Measurements from ENCODE around the gene CORIN. TPM values are rescaled to one million over a fixed set of nuclear protein-coding genes. Genes with fewer than 3 reads are reported as not detected.

CORIN gene
- total RNA-seq, 4 donors from 2014 or later, result 1.2 to 6.1 (median 2.5) TPM

- no peaks in the 10 kb centered on the region for H3K4me1 ChIP-seq
- H3K4me3 ChIP-seq, result no peak overlapping the region
- 56% methylated on average over 2 of the region's 2 CpGs for WGBS
- no peaks in the 10 kb centered on the region for H3K36me3 ChIP-seq
- no peaks in the 10 kb centered on the region for H3K27me3 ChIP-seq
- H3K27ac ChIP-seq, result no peak overlapping the region
- no peak for DNase-seq (ENCODE audit: low spot score in 2 of 2)
- H3K9me3 ChIP-seq, result no peaks in the 10 kb centered on the region
- TF ChIP-seq EP300 (IDR thresholded peaks at IDR 0.05) (no peak), POLR2AphosphoS5 (IDR thresholded peaks at IDR 0.05) (no peak), POLR2A (IDR thresholded peaks at IDR 0.05) (no peak), CTCF (IDR thresholded peaks at IDR 0.05) (no peak)
Measured at GRCh38 chr4:47788126-47788525, 49.7 kb downstream of the CORIN start.

- no peak for DNase-seq (ENCODE audit: low spot score in 2 of 2)
- Histone ChIP-seq H3K36me3 (no peaks in the 10 kb centered on the region), H3K27me3 (no peaks in the 10 kb centered on the region), H3K4me3 (no peak overlapping the region), H3K27ac (no peak overlapping the region), H3K9me3 (no peaks in the 10 kb centered on the region), H3K4me1 (no peaks in the 10 kb centered on the region)
- TF ChIP-seq POLR2A (IDR thresholded peaks at IDR 0.05), result no peak
- TF ChIP-seq CTCF (IDR thresholded peaks at IDR 0.05), result no peak
- TF ChIP-seq POLR2AphosphoS5 (IDR thresholded peaks at IDR 0.05), result no peak
- no peak for TF ChIP-seq EP300 (IDR thresholded peaks at IDR 0.05)
- 82% methylated on average over 4 of the region's 4 CpGs for WGBS
Measured at GRCh38 chr4:47786958-47787370, 50.9 kb downstream of the CORIN start.

GRCh38 chr4:47785153-47785552, 52.7 kb downstream of the CORIN start:
- Histone ChIP-seq H3K27ac (no peak overlapping the region), H3K27me3 (no peaks in the 10 kb centered on the region), H3K4me1 (no peaks in the 10 kb centered on the region), H3K9me3 (no peaks in the 10 kb centered on the region), H3K36me3 (no peaks in the 10 kb centered on the region), H3K4me3 (no peak overlapping the region)
- no peak for TF ChIP-seq EP300 (IDR thresholded peaks at IDR 0.05)
- TF ChIP-seq POLR2A (IDR thresholded peaks at IDR 0.05), result no peak
- no peak for TF ChIP-seq CTCF (IDR thresholded peaks at IDR 0.05)
- TF ChIP-seq POLR2AphosphoS5 (IDR thresholded peaks at IDR 0.05), result no peak
- WGBS, result 49% methylated on average over 3 of the region's 3 CpGs
- no peak for DNase-seq (ENCODE audit: low spot score in 2 of 2)

- DNase-seq (ENCODE audit: low spot score in 2 of 2), result no peak
- H3K9me3 ChIP-seq, result no peaks in the 10 kb centered on the region
- no peak for TF ChIP-seq EP300 (IDR thresholded peaks at IDR 0.05)
- no peak for TF ChIP-seq POLR2AphosphoS5 (IDR thresholded peaks at IDR 0.05)
- TF ChIP-seq POLR2A (IDR thresholded peaks at IDR 0.05), result no peak
- TF ChIP-seq CTCF (IDR thresholded peaks at IDR 0.05), result no peak
- no peaks in the 10 kb centered on the region for H3K4me1 ChIP-seq
- H3K27me3 ChIP-seq, result no peaks in the 10 kb centered on the region
- no peaks in the 10 kb centered on the region for H3K36me3 ChIP-seq
- no peak overlapping the region for H3K4me3 ChIP-seq
- no peak overlapping the region for H3K27ac ChIP-seq
Measured at GRCh38 chr4:47784222-47784621, 53.6 kb downstream of the CORIN start.

GRCh38 chr4:47776353-47776752, 61.5 kb downstream of the CORIN start:
- TF ChIP-seq EP300 (IDR thresholded peaks at IDR 0.05), result no peak
- no peak for TF ChIP-seq CTCF (IDR thresholded peaks at IDR 0.05)
- no peak for TF ChIP-seq POLR2A (IDR thresholded peaks at IDR 0.05)
- no peak for TF ChIP-seq POLR2AphosphoS5 (IDR thresholded peaks at IDR 0.05)

More at GRCh38 chr4:47776353-47776752, 61.5 kb downstream of the CORIN start:
- Histone ChIP-seq H3K4me3 (no peak overlapping the region), H3K27ac (no peak overlapping the region), H3K36me3 (no peaks in the 10 kb centered on the region), H3K4me1 (no peaks in the 10 kb centered on the region), H3K9me3 (no peaks in the 10 kb centered on the region), H3K27me3 (no peaks in the 10 kb centered on the region)
- DNase-seq (ENCODE audit: low spot score in 2 of 2), result no peak
- WGBS, result 72% methylated on average over 2 of the region's 2 CpGs

All from suprapubic skin (tissue), 4 donors.